GM12865 (cell line): Measurements from ENCODE around the gene PPARA.

Experiments used
- DNase-seq: peaks from one replicate; pipeline ENCODE4 v3.0.0; 2010; ENCODE audit warnings: low read depth
- H3K4me3 ChIP-seq: 2 replicates; pipeline ENCODE4 v1.5.1; 2011; ENCODE audit warnings: mild to moderate bottlenecking, low read depth, low read length, control low read depth
- TF ChIP-seq, protein P1 (sequence below): IDR thresholded peaks from 2 replicates; pipeline ENCODE4 v1.5.1; 2011; ENCODE audit warnings: low read length, control low read depth, low read depth, inconsistent platforms; ENCODE audit not compliant: insufficient read depth; ENCODE audit errors: missing control alignments

Gene PPARA

DNA sequence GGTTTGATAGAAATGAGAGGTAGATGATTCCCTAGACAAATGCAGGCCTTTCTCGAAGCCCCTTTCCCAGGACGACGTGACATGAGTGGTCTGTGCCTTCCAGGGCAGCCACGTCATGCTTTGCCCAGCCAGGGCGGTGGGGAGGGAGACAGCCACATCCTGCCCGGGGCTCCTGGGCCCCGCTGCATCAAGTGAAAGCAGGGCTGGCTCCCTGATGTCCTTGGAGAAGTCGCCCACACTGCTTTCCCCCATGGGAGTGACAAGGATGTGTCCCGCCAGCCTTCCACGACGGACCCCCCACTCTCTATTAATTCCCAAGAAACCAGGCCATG lies 13.2 kb downstream of the PPARA start:
- TF ChIP-seq, protein P1, sequence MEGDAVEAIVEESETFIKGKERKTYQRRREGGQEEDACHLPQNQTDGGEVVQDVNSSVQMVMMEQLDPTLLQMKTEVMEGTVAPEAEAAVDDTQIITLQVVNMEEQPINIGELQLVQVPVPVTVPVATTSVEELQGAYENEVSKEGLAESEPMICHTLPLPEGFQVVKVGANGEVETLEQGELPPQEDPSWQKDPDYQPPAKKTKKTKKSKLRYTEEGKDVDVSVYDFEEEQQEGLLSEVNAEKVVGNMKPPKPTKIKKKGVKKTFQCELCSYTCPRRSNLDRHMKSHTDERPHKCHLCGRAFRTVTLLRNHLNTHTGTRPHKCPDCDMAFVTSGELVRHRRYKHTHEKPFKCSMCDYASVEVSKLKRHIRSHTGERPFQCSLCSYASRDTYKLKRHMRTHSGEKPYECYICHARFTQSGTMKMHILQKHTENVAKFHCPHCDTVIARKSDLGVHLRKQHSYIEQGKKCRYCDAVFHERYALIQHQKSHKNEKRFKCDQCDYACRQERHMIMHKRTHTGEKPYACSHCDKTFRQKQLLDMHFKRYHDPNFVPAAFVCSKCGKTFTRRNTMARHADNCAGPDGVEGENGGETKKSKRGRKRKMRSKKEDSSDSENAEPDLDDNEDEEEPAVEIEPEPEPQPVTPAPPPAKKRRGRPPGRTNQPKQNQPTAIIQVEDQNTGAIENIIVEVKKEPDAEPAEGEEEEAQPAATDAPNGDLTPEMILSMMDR = no peak
- DNase-seq = no peak
- H3K4me3 ChIP-seq = no peak overlapping the region

DNA sequence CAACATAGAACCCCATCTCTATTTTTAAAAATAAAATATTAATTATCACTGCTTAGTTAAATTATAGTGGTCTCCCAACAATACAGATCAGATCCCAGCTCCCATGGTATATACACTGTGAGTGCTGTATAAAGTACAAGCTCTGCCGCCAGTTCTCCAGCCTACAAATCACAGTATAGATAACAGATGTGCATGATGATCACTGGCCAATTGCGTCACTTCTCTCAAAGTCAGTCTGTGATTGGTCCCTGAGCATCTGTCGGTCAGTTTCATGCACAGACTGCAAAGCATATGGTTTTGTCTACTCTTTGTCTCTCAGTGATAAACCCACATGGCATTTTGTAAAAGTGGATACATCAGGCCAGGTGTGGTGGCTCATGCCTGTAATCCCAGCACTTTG lies 15.7 kb downstream of the PPARA start:
- TF ChIP-seq, protein P1 = no peak
- no peak for DNase-seq

DNA sequence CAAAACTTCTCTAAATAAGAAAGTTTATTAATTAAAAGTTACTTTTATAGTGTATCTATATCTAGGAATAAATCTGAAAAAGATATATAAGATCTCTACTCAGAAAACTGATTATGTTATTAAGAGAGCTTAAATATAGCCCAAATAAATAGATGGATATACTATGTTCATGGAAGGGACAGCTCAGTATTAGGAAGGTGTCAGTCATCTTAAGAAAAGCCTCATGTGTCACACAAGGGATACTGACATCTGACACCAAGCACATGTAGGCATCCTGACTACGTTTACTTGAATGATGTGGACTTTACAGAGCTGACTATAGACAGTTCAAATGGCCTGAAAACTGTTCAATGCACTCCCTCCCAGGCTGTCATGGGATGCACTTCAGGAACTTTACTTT lies 19.3 kb downstream of the PPARA start:
- no peak for DNase-seq
- H3K4me3 ChIP-seq = no peak overlapping the region
- TF ChIP-seq, protein P1 = no peak

More for the DNA sequence above, 15.7 kb downstream of the PPARA start:
- H3K4me3 ChIP-seq = no peak overlapping the region

DNA sequence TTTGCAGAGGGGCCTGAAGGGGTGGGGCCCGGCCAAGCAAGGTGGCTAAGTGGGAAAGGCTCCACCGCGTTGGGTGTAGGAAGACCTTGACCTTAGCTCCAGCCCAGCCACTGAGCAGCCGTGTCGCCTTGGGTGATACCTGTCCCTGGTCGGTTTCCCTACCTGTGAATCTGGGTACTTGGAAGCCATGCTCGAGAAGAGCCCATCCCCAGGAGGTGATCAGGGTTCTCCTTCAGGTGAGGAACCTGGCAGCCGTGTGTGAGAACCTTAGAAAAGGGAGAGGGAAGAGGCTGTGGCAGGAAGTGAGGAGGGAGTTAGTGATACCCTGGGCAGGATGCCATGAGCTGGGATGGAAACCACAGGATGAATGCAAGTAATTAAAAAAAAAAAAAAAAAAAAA lies 21.6 kb downstream of the PPARA start:
- DNase-seq = no peak
- TF ChIP-seq, protein P1 = no peak

DNA sequence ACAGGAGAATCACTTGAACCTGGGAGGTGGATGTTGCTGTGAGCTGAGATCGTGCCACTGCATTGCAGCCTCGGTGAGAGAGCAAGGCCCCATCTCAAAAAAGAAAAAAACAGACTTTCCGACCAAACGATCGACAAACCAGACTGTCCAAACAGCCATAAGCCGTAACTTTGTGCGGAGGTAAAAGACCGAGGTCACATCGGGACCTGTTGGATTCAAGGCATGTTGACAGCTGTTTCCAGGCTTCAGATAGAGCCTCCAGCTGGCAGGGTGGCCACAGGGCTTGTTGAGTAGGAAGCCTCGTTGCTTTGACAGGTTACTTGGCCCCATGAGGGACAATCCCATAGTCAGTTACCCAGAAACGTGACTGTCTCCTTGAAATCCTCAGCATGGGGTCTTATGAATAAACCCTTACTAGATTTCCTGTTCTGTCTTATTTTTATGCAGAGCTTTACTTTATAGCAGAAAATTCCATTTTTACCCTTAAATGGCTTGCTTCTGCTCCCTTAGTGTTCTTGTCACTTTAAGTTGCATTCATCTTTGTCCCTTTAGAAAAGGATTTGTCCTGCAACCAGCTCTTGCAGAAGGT lies 22.3 kb downstream of the PPARA start:
- H3K4me3 ChIP-seq = no peak overlapping the region
- TF ChIP-seq, protein P1 = no peak
- no peak for DNase-seq

More for the DNA sequence above, 21.6 kb downstream of the PPARA start:
- no peak overlapping the region for H3K4me3 ChIP-seq

DNA sequence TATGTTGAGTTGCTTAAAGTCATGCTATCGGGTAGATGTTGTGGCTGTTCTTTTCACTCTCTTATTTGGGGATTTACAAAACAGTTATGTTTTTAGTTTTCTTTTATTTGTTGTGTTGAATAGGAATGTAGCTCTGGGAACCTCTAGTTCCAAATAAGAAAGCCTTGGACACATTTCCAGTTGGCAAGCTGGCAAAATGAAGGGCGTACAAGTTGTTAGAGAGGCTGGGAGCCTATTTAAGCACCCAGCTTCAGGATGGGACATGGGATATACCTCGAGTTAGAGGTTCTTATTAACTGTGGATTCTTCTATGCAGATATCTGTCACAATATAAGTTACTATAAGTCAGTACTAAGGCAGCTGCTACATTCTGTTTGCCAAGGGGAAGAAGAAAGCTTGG lies 22.8 kb downstream of the PPARA start:
- DNase-seq = no peak
- no peak overlapping the region for H3K4me3 ChIP-seq
- TF ChIP-seq, protein P1 = no peak

DNA sequence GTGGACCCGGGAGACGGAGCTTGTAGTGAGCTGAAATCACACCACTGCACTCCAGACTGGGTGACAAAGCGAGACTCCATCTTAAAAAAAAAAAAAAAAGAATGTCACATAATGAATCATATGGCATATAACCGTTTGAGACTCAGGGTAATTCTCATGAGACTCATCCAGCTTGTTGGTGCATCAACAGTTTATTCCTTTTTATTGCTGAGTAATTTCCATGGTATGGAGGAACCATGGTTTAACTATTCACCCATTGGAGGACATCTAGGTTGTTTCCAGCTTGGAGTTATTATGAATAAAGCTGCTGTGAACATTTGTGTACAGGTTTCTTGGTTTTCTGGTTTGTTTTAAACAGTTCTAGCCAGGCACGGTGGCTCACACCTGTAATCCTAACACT lies 25.3 kb downstream of the PPARA start:
- no peak overlapping the region for H3K4me3 ChIP-seq
- TF ChIP-seq, protein P1 = no peak
- no peak for DNase-seq
